GM18517 (cell line): ENCODE measurements around the gene PNPLA3.
"Not testable (repeated sequence)": the region's sequence is repeated elsewhere in the genome, so short reads cannot be mapped to it uniquely, and the experiment has no call there.

Source experiments
- ATAC-seq: cut with Tn5 transposase; IDR thresholded peaks from one replicate; pipeline ENCODE4 v1.9.1; 2021; ENCODE audit warnings: mild to moderate bottlenecking, moderate library complexity; ENCODE audit not compliant: unreplicated experiment

Gene PNPLA3

DNA sequence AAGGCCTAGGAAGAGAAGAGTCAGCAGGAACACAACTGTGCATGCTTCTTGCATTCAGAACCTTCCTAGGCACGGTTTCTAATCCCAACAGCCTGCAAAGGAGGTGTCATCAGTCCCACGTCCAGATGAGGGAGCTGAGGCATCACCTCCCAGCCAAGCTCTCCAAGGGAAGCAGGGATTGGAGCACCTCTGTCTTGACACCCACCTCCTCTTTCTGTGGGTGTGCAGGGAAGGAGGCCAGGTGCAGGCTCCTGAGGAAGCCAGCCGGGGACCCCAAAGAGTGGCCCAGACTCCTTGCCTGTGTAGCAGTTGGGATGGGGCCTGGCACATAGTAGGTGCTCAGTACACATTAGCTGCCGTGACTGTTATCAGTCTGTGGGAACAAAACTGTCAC, 33.7 kb upstream of the PNPLA3 start:
- ATAC-seq, result no peak

DNA sequence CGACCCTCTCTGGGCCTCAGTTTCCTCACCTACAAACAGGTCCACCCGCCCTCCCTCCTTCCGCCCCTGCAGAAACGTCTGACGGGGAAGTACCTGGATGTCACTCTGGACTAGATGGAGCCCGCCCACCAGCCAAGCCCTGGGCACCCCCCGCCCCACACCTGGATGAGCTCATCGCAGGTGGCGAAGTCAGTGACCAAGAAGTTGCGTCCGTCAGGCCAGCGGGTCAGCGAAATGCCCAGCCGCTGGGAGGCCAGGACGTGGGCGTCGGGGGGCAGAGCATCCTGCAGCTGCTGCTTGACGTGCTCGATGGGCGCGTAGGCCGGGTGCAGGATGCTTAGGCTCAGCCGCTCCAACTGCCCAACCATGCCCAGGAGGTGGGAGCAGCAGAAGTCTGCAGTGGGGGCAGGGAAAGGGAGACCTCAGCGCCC, 32.7 kb upstream of the PNPLA3 start:
- ATAC-seq, result no peak

DNA sequence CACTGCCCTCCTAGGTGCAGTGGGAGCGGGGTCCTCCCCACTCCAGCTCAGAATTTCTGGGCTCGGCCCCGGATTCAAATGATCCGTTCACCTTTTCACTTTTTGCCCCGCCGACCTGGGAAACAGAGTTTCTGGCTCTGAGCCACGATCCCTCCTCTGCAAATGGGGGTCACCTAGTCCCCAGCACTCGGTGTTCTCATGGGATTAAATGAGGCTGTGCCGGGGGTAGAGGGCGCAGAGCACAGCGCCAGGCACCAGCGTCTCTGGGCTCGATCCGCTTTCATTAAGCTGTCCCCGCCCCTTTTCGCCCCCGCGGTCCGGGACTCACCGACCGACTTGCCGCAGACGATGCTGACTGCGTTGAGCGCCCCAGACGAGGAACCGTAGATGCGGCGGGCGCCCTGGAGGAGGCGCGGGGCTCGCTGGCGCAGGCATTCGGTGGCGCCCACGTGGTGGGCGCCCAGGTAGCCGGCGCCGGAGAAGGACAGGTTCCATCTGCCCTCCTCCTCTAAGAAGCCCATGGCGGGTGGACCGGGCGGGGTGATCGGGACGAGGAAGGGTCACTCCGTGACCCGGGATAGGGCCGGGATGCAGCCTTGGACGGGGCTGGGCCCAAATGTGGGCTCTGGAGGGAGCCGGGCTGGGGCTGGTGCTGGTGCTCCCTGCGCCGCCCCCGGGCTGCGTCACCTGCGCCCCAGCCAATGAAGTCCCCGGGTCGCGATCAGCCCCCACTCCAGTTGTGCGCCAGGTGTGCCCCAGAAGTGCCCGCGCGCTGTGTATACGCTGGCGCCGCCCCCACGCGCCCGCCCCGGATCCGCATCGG, 32.0 kb upstream of the PNPLA3 start, which contains the start of gene PNPLA5:
Gene PNPLA5 (minus strand): TSS at position 654 of the 823 bp plus-strand sequence. CDS start 133 bp downstream, at position 521.
- no peak for ATAC-seq

DNA sequence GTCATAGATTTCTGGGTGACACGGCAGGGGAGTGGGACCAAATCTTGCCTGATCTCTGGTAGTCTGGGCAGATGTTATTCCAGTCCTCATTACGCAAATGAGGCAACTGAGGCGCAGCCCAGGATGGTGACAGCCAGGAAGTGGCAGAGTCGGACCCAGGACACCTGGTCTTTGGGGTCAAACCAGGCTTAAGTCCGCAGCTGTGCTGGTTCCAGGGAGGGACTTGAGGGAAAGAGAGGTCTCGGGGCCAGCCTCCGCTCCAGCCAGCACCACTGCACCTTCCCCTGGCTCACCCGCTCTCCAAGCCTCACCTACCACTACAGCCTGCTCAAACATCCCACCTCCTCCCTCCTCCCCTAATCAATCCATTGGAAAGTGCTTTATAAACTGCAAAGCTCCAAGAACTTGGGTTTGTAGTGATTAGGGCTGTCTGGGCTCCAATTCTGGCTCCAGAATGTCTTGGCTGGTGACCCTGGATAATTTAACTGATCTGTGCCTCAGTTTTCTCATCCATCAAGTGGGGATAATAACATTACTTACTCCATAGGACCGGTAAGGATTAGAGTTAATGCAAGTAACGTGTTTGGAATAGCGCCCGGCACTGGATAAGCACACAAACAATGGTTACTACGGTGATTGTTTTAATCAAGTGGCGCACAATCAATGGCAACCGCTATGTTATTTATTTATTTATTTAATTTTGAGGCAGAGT, 31.3 kb upstream of the PNPLA3 start:
- no peak for ATAC-seq

DNA sequence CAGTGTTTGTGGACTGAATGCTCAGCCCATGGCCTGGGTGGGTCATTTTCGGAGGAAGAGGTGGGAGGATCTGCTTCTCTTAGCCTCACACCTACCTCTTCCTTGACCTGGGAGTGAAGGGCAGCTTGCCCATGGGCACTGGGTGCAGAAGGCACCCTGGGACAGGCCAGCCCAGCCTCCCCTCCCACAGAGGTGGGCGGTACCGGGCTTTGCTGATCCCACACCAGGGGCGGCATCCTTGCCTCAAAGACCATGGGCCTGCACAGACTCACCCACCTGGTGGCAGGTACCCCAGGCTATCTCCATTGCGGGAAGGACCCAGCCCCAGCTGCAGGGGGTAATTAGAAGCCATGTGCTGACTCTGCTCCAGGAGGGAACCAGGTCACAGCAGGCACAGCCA, 30.3 kb upstream of the PNPLA3 start:
- ATAC-seq, result no peak

DNA sequence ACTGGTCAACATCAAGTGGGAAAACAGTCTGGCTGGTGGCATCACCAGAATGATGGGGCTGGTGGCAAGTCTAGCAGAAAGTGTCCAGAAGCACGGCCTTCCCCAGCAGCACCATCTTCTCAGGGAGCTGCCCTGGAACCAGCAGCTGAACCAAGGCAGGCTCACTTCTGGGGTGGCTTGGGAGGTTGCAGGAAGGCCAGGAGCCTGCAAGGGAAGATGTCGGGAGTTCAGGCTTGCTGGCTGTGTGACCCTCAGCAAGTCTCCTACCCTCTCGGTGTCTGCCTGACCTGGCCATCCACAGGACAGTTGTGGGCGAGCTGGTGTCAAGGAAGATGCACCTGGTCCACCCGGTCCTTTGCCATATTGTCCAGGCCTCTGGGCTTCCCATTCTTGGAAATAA, 29.5 kb upstream of the PNPLA3 start:
- ATAC-seq, result no peak

DNA sequence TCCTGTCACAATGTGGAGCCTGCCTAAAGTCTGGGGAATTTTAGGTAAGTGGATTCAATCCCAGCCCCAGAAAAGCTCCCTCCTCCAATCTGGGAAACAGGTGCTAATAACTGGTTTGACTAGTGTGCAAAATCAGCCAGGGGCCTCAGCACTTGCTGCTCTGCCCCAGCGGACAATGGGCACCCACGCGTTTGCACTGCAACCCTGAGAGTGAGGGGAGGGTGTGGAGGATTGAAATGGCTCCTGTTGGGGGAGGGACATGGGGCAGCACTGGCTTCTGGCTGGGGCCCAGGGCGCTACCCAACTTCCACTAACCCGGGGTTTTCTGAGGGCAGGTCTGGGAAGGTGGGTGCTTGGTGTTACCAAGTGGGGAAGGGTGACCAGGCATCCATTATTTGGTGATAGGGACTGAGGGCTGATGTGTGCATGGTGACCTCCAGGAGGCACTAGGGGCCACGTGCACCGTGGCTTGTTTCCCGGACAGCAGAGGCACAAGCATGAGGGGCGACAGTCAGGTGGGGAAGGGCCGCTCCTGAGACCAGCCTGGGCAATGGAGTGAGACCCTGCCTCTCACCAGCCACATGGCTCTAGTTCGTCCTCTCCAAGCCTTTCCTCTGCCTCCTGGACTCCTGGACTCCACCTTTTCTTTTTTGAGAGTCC, 27.5 kb upstream of the PNPLA3 start:
- no peak for ATAC-seq

DNA sequence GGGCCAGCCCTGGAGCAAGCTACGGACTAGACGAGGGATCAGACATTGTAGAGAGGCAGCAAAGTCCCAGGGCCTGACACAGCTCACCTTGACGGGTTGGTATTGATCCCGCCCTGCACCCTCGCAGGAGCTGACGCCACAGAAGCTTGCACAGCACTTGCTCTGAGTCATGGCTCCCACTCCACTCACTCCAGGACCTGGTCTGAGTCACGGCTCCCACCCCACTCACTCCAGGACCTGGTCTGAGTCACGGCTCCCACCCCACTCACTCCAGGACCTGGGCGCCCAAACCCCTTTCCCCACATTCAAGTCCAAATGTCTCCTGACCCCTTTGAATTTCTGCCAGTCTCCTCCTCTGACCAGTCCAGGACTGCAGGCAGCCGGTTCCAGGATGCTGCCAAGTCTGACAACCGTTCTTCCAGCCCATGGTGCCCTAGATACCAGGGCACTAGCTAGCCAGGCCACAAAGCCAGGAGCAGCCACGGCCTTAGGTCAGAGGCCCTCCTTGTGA, 25.8 kb upstream of the PNPLA3 start:
- ATAC-seq, result no peak

DNA sequence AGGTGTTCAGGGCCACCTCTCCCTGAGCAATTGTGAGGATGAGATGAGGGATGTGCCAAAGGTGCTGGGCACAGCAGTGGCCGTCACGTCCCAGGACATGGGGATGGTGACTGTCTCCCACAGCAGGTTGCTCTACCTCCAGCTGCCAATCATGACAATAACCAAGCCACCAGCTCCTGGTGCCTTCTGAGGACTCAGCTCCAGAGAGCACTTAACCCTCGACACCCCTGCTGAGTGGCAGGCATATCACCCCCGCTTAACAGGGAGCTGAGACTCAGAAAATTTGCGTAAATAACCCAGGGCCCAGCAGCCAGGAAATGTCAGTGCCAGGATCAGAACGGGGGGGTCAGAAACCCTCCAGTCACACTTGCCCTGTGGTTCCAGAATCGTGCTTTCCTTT, 23.4 kb upstream of the PNPLA3 start:
- ATAC-seq, result no peak

DNA sequence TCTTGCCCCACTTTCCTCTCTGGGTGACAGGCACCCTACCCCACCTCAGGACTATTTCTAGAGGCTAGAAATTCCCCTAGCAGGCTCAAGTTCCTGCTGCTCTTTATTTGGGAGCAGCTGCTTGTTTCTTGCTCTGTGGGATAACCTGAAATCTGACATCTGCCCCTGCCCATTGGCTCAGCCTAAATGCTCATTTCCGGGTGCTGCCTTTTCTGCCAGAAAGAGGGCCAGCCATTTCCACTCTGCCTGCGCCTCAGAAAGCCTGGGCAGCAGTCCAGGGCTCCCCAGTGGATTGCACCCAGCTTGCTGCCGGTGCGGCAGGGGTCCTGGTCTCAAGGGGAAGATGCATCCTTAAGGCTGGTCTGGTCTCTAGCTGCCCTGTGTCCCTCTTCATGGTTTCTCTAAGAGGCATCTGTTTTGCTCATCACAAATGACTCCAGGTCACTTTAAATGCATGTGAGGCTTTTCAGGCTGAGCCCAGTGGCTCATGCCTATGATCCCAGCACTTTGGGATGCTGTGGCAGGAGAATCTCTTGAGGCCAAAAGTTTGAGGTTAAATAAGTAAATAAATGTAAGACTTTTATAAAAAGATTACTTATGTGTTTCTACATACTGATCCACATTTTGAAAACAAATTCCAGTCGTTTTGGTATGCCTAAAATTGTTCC, 21.5 kb upstream of the PNPLA3 start:
- ATAC-seq, result no peak

DNA sequence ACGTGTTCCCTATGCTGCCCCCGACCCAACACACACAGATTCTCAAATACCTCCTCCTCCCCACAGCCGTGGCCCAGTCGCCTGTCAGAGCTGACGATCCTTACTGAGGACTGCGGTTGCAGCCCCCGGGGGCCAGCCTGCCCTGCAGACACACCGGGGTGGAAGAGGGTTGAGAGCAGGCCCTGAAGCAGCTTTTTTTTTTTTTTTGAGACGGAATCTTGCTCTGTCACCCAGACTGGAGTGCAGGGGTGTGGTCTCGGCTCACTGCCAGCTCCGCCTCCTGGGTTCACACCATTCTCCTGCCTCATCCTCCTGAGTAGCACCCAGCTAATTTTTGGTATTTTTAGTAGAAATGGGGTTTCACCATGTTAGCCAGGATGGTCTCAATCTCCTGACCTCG, 20.6 kb upstream of the PNPLA3 start:
- ATAC-seq, result not testable (repeated sequence)

DNA sequence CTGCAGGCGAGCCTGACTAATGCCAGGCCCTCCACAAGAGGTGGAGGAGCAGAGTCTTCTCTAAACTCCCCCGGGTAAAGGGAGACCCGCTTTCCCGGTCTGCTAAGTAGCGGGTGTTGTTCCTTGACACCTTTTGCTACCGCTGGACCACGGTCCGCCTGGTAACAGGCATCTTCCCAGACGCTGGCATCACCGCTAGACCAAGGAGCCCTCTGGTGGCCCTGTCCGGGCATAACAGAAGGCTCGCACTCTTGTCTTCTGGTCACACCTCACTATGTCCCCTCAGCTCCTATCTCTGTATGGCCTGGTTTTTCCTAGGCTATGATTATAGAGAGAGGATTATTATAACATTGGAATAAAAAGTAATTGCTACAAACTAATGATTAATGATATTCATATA, 19.2 kb upstream of the PNPLA3 start:
- ATAC-seq, result not testable (repeated sequence)

DNA sequence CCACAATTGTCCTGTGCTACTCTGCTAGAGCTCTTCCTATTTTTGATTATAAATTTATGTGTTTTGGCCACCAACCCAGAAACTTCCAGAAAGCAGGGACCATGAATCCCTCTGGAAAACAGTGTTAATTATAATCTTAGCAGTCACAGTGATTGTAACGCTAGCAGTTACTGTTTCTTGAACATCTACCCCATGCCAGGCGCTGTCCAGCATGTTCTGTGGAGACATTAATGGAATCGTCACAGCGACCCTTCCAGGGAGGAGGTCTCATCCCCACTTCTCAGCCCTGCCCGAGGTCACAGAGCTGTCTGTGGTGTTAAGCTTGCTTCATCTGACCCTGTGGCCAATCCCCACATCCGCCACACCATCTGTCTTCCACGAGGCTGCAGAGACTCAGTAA, 17.9 kb upstream of the PNPLA3 start:
- no peak for ATAC-seq

DNA sequence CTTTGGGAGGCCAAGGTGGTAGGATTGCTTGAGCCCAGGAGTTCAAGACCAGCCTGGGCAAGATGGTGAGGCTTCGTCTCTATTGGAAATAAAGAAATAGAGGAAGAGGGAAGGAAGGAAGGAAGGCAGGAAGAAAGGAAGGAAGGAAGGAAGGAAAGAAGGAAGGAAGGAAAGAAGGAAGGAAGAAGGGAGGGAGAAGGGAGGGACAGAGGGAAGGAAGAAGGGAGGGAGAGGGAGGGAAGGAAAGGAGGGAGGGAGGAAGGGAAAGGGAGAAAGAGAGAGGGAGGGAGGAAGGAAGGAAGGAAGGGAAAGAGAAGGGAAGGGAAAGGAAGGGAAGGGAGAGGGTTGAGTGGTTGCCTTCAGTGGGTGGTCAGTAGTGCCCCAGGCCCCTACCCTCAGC, 13.9 kb upstream of the PNPLA3 start:
- no peak for ATAC-seq

DNA sequence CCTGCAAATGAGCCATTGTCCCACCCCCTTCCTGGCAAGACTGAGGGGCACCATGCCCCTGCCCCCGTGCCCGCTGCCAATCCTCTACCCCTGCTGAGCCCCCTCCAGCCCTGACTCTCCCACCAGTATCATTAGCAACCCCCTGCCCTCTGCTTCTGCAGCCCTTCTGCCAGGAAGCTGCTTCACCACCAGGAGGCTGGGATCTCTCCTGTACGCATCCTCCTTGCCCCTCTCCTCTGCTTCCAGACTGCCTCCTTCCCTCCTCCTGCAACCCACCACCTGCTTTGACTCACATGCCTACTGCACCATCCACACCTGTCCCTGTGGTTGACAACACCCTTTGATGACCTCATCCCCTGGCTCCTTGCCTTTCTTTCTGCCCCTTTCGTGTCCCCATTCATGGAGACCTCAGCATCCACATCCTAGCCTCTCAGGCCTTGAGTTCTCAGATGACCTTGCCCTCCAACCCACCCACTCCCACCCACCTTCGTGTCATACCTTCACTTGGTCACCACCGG, 13.4 kb upstream of the PNPLA3 start:
- ATAC-seq, result no peak

DNA sequence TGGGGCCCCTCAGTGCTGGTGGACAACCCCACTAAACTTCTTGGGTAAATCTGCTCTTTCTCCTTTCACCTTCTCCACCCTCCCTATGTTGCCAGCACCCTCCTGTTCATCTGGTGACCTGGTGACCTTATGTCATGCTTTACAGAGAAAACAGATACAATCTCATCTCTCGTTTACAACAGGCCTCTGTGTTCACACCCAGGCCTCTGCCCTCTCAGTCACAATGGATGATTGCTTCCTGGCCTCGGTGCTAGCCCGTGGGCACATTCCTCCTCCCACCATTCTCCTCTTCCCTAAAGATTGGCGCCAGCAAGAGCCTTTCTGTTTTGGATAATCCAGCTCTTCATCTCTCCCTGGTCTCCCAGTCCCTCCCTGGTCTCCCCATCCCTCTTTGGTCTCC, 12.3 kb upstream of the PNPLA3 start:
- ATAC-seq, result no peak

DNA sequence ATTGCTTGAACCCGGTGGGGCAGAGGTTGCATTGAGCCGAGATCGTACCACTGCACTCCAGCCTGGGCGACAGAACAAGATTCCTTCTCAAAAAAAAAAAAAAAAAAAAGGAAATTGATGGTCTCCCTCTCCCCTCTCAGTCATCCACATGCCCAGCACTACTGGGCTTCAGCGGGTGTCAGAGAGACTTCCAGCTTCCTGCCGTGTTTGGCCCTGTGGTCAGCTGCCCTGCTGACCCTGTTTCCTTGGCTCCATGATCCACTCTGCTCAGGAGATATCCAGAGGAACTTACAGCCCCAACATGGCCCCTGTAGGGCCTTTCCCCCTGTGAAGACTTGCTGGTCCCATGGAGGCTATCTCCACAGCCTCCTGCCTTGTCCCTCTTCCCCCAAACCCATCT, 6.1 kb upstream of the PNPLA3 start:
- ATAC-seq, result no peak

DNA sequence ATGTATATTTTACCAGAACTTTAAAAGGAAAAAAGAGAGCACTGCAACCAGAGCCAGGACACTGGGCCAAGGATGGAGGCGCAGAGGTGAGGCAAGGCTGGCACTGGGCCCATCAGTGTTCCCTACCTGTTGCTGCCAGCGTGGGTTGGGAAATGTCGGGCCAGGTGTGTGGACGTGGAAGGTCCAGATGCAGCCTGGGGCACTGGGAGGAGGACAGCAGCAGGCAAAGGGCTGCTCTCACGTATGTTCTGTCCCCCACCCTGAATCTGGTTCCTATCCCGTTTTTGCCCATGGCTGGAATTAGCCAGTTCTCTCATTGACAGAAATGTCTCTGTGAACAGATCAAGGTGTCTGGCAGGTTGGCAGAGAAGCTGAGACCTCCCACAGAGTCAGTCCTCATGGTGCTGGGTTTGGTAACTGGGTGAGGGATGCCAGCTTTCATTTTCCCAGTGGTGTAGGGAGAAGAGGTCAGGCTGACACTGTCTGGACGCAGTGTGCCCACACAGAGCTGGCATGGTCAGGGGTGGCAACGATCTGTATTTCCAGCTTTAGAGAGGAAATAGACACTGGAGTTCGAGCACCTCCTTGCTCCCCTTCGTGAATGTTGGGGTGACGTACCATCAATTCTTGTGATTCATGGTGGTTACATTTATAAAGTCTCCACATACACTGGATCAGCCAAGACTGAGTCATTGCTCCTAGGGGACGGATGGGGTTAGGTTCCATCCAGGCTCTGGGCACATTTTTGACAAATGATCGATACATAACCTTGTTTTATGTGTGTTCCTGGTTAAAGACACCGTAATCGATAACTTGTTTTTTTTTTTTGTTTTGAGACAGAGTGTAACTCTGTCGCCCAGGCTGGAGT, 4.3 kb upstream of the PNPLA3 start:
- no peak for ATAC-seq

DNA sequence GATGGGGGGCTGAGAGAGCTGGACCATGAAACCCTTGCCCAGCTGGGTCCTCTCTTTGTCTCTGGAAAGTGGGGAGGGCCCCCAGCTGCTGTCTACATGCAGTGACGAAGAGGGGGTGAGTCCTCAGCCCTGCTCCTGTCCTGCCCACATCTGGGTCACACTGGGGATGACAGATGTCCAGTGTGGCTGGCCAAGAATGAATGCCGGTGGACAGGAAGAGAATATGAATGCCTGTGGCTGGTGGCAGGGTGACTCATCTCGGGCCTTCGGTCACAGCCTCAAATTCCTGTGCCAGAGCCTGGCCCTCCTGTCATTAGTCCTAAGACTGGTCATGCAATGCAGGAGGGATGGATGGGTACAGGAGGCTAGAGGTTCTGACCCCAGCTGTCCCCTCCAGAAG, 2.2 kb upstream of the PNPLA3 start:
- ATAC-seq, result no peak

DNA sequence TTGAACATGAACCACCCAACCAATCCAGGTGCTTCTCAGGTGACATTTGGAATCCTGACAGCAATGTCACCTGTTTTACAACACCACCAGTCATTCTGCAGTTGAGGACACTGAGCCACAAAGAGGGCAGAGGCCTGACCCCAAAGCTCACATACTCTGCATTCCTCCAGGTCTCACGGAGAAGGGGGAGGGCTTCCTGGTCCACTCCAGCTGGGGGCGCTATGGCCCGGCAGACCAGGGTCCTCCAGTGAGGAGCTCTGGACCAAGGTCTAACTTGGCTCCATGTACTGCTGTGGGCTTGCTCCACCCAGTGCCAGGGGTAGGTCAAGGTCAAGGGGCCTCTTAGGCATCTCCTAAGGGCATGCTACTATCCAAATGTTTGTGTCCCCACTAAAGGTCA, 1.5 kb upstream of the PNPLA3 start:
- ATAC-seq, result no peak
